ENCODE results near the gene STARD3.
"Not testable (repeated sequence)": the region's sequence is repeated elsewhere in the genome, so short reads cannot be mapped to it uniquely, and the experiment has no call there.

Gene STARD3

GRCh38 chr17:39699818-39700147, 62.8 kb downstream of the STARD3 start, which contains the start of gene ERBB2:
Gene ERBB2 (plus strand): TSS chr17:39700064. CDS start chr17:39700239, 175 bp downstream.
- DNase-seq: peak; percentile 5 to 40

- no peak for DNase-seq
Observed at GRCh38 chr17:39700148-39700987, 63.4 kb downstream of the STARD3 start.

GRCh38 chr17:39701012-39701783, 64.3 kb downstream of the STARD3 start:
- DNase-seq: no peak

GRCh38 chr17:39701784-39702422, 65.0 kb downstream of the STARD3 start:
- DNase-seq: no peak

GRCh38 chr17:39702901-39703893, 66.3 kb downstream of the STARD3 start:
- DNase-seq: no peak

GRCh38 chr17:39703913-39704312, 67.0 kb downstream of the STARD3 start:
- no peak for DNase-seq

- no peak for DNase-seq
Observed at GRCh38 chr17:39704821-39705551, 68.0 kb downstream of the STARD3 start.

- DNase-seq: no peak
Observed at GRCh38 chr17:39705786-39706348, 68.9 kb downstream of the STARD3 start.

- no peak for DNase-seq
Observed at GRCh38 chr17:39706383-39706782, 69.4 kb downstream of the STARD3 start.

- no peak for DNase-seq
Observed at GRCh38 chr17:39706921-39707337, 70.0 kb downstream of the STARD3 start.

- DNase-seq: no peak
Observed at GRCh38 chr17:39709319-39709997, 72.5 kb downstream of the STARD3 start.

GRCh38 chr17:39709998-39710964, 73.3 kb downstream of the STARD3 start:
- no peak for DNase-seq

- not testable (repeated sequence) for DNase-seq
Observed at GRCh38 chr17:39711071-39711470, 74.1 kb downstream of the STARD3 start.

- DNase-seq: no peak
Observed at GRCh38 chr17:39711851-39712250, 74.9 kb downstream of the STARD3 start.
